ENCODE data around the gene AHNAK. TPM values are rescaled to one million over a fixed set of nuclear protein-coding genes. Genes with fewer than 3 reads are reported as not detected.

The AHNAK gene
- polyA plus RNA-seq (2011; rRNA removed) (231 and 243 TPM in 2 replicates), polyA minus RNA-seq (2011; rRNA and poly(A)+ RNA removed) (780 and 843 TPM in 2 replicates)

- Histone ChIP-seq H3K9me3 (ENCODE audit: control insufficient read depth, insufficient read depth, low read length) (peaks cover 6% of the 10 kb centered on the region; the same call in 1 of the 2 replicates), H3K27me3 (ENCODE audit: control insufficient read depth, insufficient read depth, low read length) (no peaks in the 10 kb centered on the region), H3K27ac (ENCODE audit: low read depth, low read length) (peak within 1 kb of the TSS; percentile 68), H3K4me3 (ENCODE audit: low read depth, low read length) (peak within 1 kb of the TSS; percentile 98)
- no peak for TF ChIP-seq CTCF (IDR thresholded peaks at IDR 0.05; ENCODE audit: low read depth, low read length)
- ChIA-PET CTCF (interaction anchor here (0.6 to 6.2 kb wide), 4 partner anchors 12 to 151 kb away, joined by 3 to 101 read pairs (median 10); no protein-coding TSS in a partner anchor), POLR2A (interaction anchor here (0.6 to 1.9 kb wide), 11 partner anchors 9 to 151 kb away, joined by 3 to 13 read pairs (median 5); partner anchors contain the start of genes B3GAT3, EEF1G and TUT1)
- DNase-seq (ENCODE audit: low read depth, low spot score), result no peak
These were observed at the start of gene AHNAK for GRCh38 chr11:62546244-62546928. AHNAK (minus strand) TSS chr11:62546806; CDS start chr11:62536098, 10,708 bp downstream.

GRCh38 chr11:62595124-62595523 lies 48.5 kb upstream of the AHNAK start:
- POLR2A ChIA-PET, result interaction anchor here (0.9 kb wide), 1 partner anchor 70 kb away, joined by 6 read pairs; the partner anchor contains the start of genes C11orf98 and CSKMT
- H3K9me3 ChIP-seq (ENCODE audit: control insufficient read depth, insufficient read depth, low read length), result no peaks in the 10 kb centered on the region; the same call in 1 of the 2 replicates
- H3K27me3 ChIP-seq (ENCODE audit: control insufficient read depth, insufficient read depth, low read length), result no peaks in the 10 kb centered on the region
- CTCF ChIA-PET, result interaction anchor here (2.3 kb wide), 1 partner anchor 201 kb away, joined by 11 read pairs; no protein-coding TSS in a partner anchor
- H3K4me3 ChIP-seq (ENCODE audit: low read depth, low read length), result no peak overlapping the region
- H3K27ac ChIP-seq (ENCODE audit: low read depth, low read length), result no peak overlapping the region
- TF ChIP-seq CTCF (IDR thresholded peaks at IDR 0.05; ENCODE audit: low read depth, low read length), result no peak
- DNase-seq (ENCODE audit: low read depth, low spot score), result no peak

- POLR2A ChIA-PET, result interaction anchor here (1.2 to 2.6 kb wide), 2 partner anchors 8 to 20 kb away, joined by 3 to 38 read pairs; partner anchors contain the start of genes EEF1G and MTA2
- H3K9me3 ChIP-seq (ENCODE audit: control insufficient read depth, insufficient read depth, low read length), result no peaks in the 10 kb centered on the region; the same call in 1 of the 2 replicates
- H3K27me3 ChIP-seq (ENCODE audit: control insufficient read depth, insufficient read depth, low read length), result no peaks in the 10 kb centered on the region
- H3K27ac ChIP-seq (ENCODE audit: low read depth, low read length), result no peak overlapping the region
- H3K4me3 ChIP-seq (ENCODE audit: low read depth, low read length), result no peak overlapping the region
- CTCF ChIA-PET, result interaction anchor here (0.6 to 3.9 kb wide), 8 partner anchors 18 to 199 kb away, joined by 3 to 14 read pairs (median 6); partner anchors contain the start of gene B3GAT3
- TF ChIP-seq CTCF (IDR thresholded peaks at IDR 0.05; ENCODE audit: low read depth, low read length), result peak; percentile 68
- DNase-seq (ENCODE audit: low read depth, low spot score), result peak; percentile 33
These were observed 46.9 kb upstream of the AHNAK start for GRCh38 chr11:62593434-62594044.

- no peak for TF ChIP-seq CTCF (IDR thresholded peaks at IDR 0.05; ENCODE audit: low read depth, low read length)
- H3K9me3 ChIP-seq (ENCODE audit: control insufficient read depth, insufficient read depth, low read length), result no peaks in the 10 kb centered on the region; the same call in 1 of the 2 replicates
- no peaks in the 10 kb centered on the region for H3K27me3 ChIP-seq (ENCODE audit: control insufficient read depth, insufficient read depth, low read length)
- no peak for DNase-seq (ENCODE audit: low read depth, low spot score)
- CTCF ChIA-PET, result interaction anchor here (0.6 to 3.9 kb wide), 10 partner anchors 18 to 199 kb away, joined by 3 to 14 read pairs (median 6); partner anchors contain the start of gene B3GAT3
- H3K4me3 ChIP-seq (ENCODE audit: low read depth, low read length), result no peak overlapping the region
- H3K27ac ChIP-seq (ENCODE audit: low read depth, low read length), result peak overlapping the region; percentile 11
- POLR2A ChIA-PET, result interaction anchor here (1.8 to 2.6 kb wide), 4 partner anchors 8 to 78 kb away, joined by 6 to 67 read pairs (median 35); partner anchors contain the start of genes C11orf98, CSKMT, EEF1G and LBHD1
These were observed 46.4 kb upstream of the AHNAK start for GRCh38 chr11:62592989-62593421.
